SK-N-SH (cell line): ENCODE measurements around the gene OBSCN.

Experiments
- ELF1 ChIP-seq: IDR thresholded peaks from 2 replicates; pipeline ENCODE4 v1.4.0; 2012
- EP300 ChIP-seq, 2 experiments: IDR thresholded peaks; 2 replicates each; pipeline versions ENCODE4 v1.4.0 to v1.6.1; 2012; ENCODE audit warnings: borderline replicate concordance in 1 of 2, low read depth in 1 of 2, low read length in 1 of 2
- POLR2AphosphoS5 ChIP-seq: IDR thresholded peaks from 2 replicates; pipeline ENCODE4 v1.6.1; 2012; ENCODE audit warnings: low read depth, low read length
- RAD21 ChIP-seq: IDR thresholded peaks from 2 replicates; pipeline ENCODE4 v1.6.1; 2012; ENCODE audit warnings: mild to moderate bottlenecking, low read length
- SMC3 ChIP-seq: IDR thresholded peaks from 2 replicates; pipeline ENCODE4 v1.6.1; 2012; ENCODE audit warnings: low read depth, low read length, improper control_type of control experiment
- TF ChIP-seq, protein P1 (sequence below): fragments of 200-600 bp; sonication (generic); IDR thresholded peaks from 2 replicates; pipeline ENCODE4 v1.6.1; 2017; ENCODE audit warnings: antibody characterized with exemption, mild to moderate bottlenecking, moderate library complexity
- TF ChIP-seq, protein P2 (sequence below): IDR thresholded peaks from 2 replicates; pipeline ENCODE4 v1.4.0; 2012; ENCODE audit warnings: low read depth, borderline replicate concordance

DNA sequence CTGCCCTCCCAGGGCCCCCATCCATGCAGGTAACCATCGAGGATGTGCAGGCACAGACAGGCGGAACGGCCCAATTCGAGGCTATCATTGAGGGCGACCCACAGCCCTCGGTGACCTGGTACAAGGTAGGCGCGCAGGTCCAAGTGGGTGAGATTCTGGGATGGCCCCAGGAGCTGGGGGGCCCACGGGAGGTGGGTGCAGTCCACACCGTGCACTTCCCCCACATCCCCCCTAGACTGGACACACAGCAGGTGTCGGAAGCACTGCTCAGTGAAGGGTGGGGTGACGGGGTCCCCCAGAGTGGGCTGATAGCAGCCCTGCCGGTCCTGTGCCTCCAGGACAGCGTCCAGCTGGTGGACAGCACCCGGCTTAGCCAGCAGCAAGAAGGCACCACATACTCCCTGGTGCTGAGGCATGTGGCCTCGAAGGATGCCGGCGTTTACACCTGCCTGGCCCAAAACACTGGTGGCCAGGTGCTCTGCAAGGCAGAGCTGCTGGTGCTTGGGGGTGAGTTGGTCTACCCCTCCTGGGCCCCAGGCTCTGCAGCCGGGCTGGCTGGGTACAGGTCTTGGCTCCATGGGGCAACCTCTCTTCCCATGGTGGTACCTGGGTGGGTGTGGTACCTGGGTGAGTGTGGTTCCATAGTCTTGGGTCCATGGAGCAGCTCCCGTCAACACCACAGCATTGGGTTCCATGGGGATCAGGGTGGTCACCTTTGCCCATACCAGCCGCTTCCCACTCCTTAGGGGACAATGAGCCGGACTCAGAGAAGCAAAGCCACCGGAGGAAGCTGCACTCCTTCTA is 158.4 kb downstream of the OBSCN start:
- TF ChIP-seq RAD21, result no peak
- TF ChIP-seq, protein P1, sequence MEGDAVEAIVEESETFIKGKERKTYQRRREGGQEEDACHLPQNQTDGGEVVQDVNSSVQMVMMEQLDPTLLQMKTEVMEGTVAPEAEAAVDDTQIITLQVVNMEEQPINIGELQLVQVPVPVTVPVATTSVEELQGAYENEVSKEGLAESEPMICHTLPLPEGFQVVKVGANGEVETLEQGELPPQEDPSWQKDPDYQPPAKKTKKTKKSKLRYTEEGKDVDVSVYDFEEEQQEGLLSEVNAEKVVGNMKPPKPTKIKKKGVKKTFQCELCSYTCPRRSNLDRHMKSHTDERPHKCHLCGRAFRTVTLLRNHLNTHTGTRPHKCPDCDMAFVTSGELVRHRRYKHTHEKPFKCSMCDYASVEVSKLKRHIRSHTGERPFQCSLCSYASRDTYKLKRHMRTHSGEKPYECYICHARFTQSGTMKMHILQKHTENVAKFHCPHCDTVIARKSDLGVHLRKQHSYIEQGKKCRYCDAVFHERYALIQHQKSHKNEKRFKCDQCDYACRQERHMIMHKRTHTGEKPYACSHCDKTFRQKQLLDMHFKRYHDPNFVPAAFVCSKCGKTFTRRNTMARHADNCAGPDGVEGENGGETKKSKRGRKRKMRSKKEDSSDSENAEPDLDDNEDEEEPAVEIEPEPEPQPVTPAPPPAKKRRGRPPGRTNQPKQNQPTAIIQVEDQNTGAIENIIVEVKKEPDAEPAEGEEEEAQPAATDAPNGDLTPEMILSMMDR, result no peak
- no peak for TF ChIP-seq SMC3
- no peak for TF ChIP-seq POLR2AphosphoS5
- TF ChIP-seq EP300 (IDR thresholded peaks at IDR 0.05; ENCODE audit: borderline replicate concordance in 1 of 2, low read depth in 1 of 2, low read length in 1 of 2), result no peak
- no peak for TF ChIP-seq ELF1
- TF ChIP-seq, protein P2, sequence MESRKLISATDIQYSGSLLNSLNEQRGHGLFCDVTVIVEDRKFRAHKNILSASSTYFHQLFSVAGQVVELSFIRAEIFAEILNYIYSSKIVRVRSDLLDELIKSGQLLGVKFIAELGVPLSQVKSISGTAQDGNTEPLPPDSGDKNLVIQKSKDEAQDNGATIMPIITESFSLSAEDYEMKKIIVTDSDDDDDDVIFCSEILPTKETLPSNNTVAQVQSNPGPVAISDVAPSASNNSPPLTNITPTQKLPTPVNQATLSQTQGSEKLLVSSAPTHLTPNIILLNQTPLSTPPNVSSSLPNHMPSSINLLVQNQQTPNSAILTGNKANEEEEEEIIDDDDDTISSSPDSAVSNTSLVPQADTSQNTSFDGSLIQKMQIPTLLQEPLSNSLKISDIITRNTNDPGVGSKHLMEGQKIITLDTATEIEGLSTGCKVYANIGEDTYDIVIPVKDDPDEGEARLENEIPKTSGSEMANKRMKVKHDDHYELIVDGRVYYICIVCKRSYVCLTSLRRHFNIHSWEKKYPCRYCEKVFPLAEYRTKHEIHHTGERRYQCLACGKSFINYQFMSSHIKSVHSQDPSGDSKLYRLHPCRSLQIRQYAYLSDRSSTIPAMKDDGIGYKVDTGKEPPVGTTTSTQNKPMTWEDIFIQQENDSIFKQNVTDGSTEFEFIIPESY, result no peak
